DOHH2 (cell line): ENCODE results near the gene GSG1L.

Experiments
- H3F3A ChIP-seq: fragments of 200-600 bp; sonication (generic), shearing (Covaris generic); 2 replicates; pipeline ENCODE4 v1.6.0; 2016; ENCODE audit warnings: antibody characterized with exemption, mild to moderate bottlenecking; ENCODE audit not compliant: control insufficient read depth, insufficient read depth
- H3K27ac ChIP-seq: fragments of 200-600 bp; sonication (generic); 2 replicates; pipeline ENCODE4 v1.5.1; 2014; ENCODE audit warnings: low read depth, mild to moderate bottlenecking, low read length, moderate library complexity
- H3K27me3 ChIP-seq: fragments of 200-600 bp; sonication (generic); 2 replicates; pipeline ENCODE4 v1.6.1; 2014; ENCODE audit warnings: mild to moderate bottlenecking, low read length, mixed read lengths; ENCODE audit not compliant: control insufficient read depth
- H3K36me3 ChIP-seq: fragments of 200-600 bp; sonication (generic); 2 replicates; pipeline ENCODE4 v1.6.1; 2014; ENCODE audit warnings: mild to moderate bottlenecking, low read length, moderate library complexity, mixed read lengths; ENCODE audit not compliant: control insufficient read depth
- H3K4me1 ChIP-seq: fragments of 200-600 bp; sonication (generic); 2 replicates; pipeline ENCODE4 v1.6.1; 2014; ENCODE audit warnings: mild to moderate bottlenecking, low read length, mixed read lengths; ENCODE audit not compliant: control insufficient read depth
- H3K4me2 ChIP-seq: fragments of 200-600 bp; sonication (generic); 2 replicates; pipeline ENCODE4 v1.6.0; 2014; ENCODE audit warnings: mild to moderate bottlenecking, low read length, moderate library complexity
- H3K4me3 ChIP-seq: fragments of 200-600 bp; sonication (generic); 2 replicates; pipeline ENCODE4 v1.5.1; 2014; ENCODE audit warnings: mild to moderate bottlenecking, low read length, mixed read lengths
- H3K79me2 ChIP-seq: fragments of 200-600 bp; sonication (generic); 2 replicates; pipeline ENCODE4 v1.6.1; 2014; ENCODE audit warnings: mild to moderate bottlenecking, low read length, mixed read lengths; ENCODE audit not compliant: control insufficient read depth
- H3K9me2 ChIP-seq: fragments of 200-600 bp; sonication (generic); replicated peaks from 2 replicates; pipeline ENCODE4 v1.6.1; 2014; ENCODE audit warnings: mild to moderate bottlenecking, low read length, mixed read lengths; ENCODE audit not compliant: control insufficient read depth
- H3K9me3 ChIP-seq: fragments of 200-600 bp; sonication (generic); 2 replicates; pipeline ENCODE4 v1.6.1; 2014; ENCODE audit warnings: antibody characterized with exemption, low read length, mixed read lengths; ENCODE audit not compliant: control insufficient read depth, insufficient read depth
- H4K20me1 ChIP-seq: fragments of 200-600 bp; sonication (generic); 2 replicates; pipeline ENCODE4 v1.6.0; 2014; ENCODE audit warnings: low read depth, mild to moderate bottlenecking, antibody characterized with exemption, low read length, moderate library complexity; ENCODE audit not compliant: control insufficient read depth, insufficient read depth
- EZH2phosphoT487 ChIP-seq: fragments of 200-600 bp; sonication (generic); IDR thresholded peaks from 2 replicates; pipeline ENCODE4 v1.6.1; 2017; ENCODE audit warnings: borderline replicate concordance, mild to moderate bottlenecking, antibody characterized with exemption, low read length, moderate library complexity, mixed read lengths
- TF ChIP-seq, protein P1 (sequence below): fragments of 200-600 bp; sonication (generic); IDR thresholded peaks from one replicate; pipeline ENCODE4 v1.5.1; 2014; ENCODE audit warnings: antibody characterized with exemption, mild to moderate bottlenecking, low read depth, low read length; ENCODE audit not compliant: poor library complexity, severe bottlenecking

GSG1L gene

DNA sequence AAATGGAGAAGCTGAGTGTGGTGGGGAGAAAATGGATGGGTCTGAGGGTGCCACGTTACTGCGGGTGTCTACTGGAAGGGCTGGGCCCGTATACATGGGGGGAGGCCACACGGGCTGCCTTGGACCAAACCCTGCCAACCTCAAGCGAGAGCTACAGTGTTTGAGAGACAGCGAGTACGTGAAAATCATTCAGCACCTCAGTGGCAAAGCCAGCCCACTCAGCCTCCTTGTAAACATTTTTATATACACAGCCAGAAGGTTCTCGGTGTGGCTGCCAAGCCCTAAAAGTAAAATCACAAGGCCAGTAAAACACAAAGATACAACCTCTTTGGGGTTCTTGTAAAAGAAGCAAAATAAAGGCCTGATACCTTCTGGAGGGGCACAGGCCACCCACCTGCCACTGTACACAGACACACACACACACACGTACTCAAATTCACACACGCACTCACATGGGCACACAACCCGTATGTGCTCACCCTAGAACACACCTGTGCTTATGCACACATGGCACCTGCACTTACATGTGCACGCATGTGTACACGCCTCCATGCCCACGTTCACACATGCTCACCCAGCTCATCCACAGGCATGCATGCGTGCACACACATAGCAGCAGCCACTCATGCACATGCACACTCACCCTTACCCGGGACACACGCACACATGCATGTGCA is 102.8 kb downstream of the GSG1L start:
- Histone ChIP-seq H3K27ac (no peak overlapping the region), H3K4me1 (no peaks in the 10 kb centered on the region), H3K27me3 (no peaks in the 10 kb centered on the region), H3K9me2 (no peaks in the 10 kb centered on the region), H4K20me1 (no peaks in the 10 kb centered on the region), H3K9me3 (no peaks in the 10 kb centered on the region), H3K4me2 (no peak overlapping the region), H3K36me3 (no peaks in the 10 kb centered on the region), H3K4me3 (no peak overlapping the region), H3K79me2 (no peaks in the 10 kb centered on the region), H3F3A (no peaks in the 10 kb centered on the region)
- TF ChIP-seq EZH2phosphoT487: no peak
- TF ChIP-seq, protein P1, sequence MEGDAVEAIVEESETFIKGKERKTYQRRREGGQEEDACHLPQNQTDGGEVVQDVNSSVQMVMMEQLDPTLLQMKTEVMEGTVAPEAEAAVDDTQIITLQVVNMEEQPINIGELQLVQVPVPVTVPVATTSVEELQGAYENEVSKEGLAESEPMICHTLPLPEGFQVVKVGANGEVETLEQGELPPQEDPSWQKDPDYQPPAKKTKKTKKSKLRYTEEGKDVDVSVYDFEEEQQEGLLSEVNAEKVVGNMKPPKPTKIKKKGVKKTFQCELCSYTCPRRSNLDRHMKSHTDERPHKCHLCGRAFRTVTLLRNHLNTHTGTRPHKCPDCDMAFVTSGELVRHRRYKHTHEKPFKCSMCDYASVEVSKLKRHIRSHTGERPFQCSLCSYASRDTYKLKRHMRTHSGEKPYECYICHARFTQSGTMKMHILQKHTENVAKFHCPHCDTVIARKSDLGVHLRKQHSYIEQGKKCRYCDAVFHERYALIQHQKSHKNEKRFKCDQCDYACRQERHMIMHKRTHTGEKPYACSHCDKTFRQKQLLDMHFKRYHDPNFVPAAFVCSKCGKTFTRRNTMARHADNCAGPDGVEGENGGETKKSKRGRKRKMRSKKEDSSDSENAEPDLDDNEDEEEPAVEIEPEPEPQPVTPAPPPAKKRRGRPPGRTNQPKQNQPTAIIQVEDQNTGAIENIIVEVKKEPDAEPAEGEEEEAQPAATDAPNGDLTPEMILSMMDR: no peak

DNA sequence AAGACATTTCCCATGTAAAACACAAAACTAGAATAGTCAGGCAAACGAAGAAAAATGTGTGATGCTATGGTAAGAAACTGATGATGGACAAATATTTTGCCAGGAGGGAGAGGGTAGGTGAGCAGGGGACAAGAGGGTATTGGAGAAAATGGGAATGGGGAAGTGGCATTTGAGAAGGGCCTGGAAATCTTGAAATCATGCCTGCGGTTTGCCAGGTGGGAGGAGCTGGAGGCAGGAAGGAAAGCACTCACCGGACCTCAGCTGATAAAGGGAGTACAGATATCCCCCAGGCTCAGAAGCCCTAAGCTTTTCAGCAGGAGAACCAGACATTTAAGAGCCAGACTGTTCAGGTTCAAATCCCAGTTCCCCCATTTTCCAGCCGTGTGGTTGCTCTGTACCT is 103.6 kb downstream of the GSG1L start:
- H3K79me2 ChIP-seq: no peaks in the 10 kb centered on the region
- TF ChIP-seq, protein P1: no peak
- no peak for TF ChIP-seq EZH2phosphoT487
- no peak overlapping the region for H3K27ac ChIP-seq
- H3K4me3 ChIP-seq: no peak overlapping the region
- H3K36me3 ChIP-seq: no peaks in the 10 kb centered on the region
- H3K4me2 ChIP-seq: no peak overlapping the region
- no peaks in the 10 kb centered on the region for H3F3A ChIP-seq
- no peaks in the 10 kb centered on the region for H3K9me2 ChIP-seq
- no peaks in the 10 kb centered on the region for H4K20me1 ChIP-seq
- H3K4me1 ChIP-seq: no peaks in the 10 kb centered on the region
- no peaks in the 10 kb centered on the region for H3K27me3 ChIP-seq
- no peaks in the 10 kb centered on the region for H3K9me3 ChIP-seq

DNA sequence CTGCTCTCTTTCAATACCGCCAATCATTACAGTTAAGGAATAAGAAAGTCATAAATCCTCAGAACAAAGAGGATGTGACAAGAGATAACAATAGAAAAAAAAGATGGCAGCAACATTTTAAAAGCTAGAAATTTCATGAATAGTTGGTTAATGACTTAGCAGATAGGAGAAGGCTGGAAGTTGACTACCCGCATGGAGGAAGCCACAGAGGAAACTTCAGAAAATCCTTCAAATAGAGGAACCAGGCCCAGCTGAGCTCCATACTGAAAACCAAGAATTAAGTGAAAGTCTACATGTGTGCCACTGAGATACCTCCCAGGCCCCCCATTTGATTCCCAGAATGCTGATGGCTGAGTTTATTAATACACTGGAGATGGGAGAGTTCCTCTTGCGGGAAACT is 109.3 kb downstream of the GSG1L start:
- Histone ChIP-seq H3K4me2 (no peak overlapping the region), H3K9me2 (no peaks in the 10 kb centered on the region), H4K20me1 (no peaks in the 10 kb centered on the region), H3K79me2 (no peaks in the 10 kb centered on the region), H3K36me3 (no peaks in the 10 kb centered on the region), H3K9me3 (no peaks in the 10 kb centered on the region), H3K4me1 (no peaks in the 10 kb centered on the region), H3F3A (no peaks in the 10 kb centered on the region), H3K27me3 (no peaks in the 10 kb centered on the region; the same call in 1 of the 2 replicates), H3K27ac (no peak overlapping the region), H3K4me3 (no peak overlapping the region)
- TF ChIP-seq, protein P1: no peak
- no peak for TF ChIP-seq EZH2phosphoT487
